HepG2 (cell line): ENCODE data around the gene ARPC1A. TPM values are rescaled to one million over a fixed set of nuclear protein-coding genes. Genes with fewer than 3 reads are reported as not detected.

ENCODE experiments used
- ATF5 ChIP-seq: sonication (generic); formaldehyde crosslinking; IDR thresholded peaks from 2 replicates; pipeline ENCODE4 v1.4.0; 2020; ENCODE audit warnings: mild to moderate bottlenecking, low read depth, missing genetic modification reagents
- CHD4 ChIP-seq: fragments of 200-600 bp; sonication (generic); IDR thresholded peaks from 2 replicates; pipeline ENCODE4 v1.7.0; 2017; ENCODE audit warnings: mild to moderate bottlenecking, low read length, borderline replicate concordance
- FIP1L1 ChIP-seq: fragments of 200-400 bp; formaldehyde crosslinking; IDR thresholded peaks from 2 replicates; pipeline ENCODE4 v1.6.1; 2018; ENCODE audit warnings: low read depth, mild to moderate bottlenecking, low read length, moderate library complexity, borderline replicate concordance; ENCODE audit not compliant: insufficient read depth
- FOXK2 ChIP-seq: fragments of 450-650 bp; IDR thresholded peaks from 2 replicates; pipeline ENCODE4 v1.6.1; 2016
- HCFC1 ChIP-seq: fragments of 150-350 bp; IDR thresholded peaks from 2 replicates; pipeline ENCODE4 v1.6.1; 2014; ENCODE audit warnings: low read depth, low read length
- JUND ChIP-seq: sonication (generic); formaldehyde crosslinking; IDR thresholded peaks from 2 replicates; pipeline ENCODE4 v1.8.0; 2022; ENCODE audit warnings: mild to moderate bottlenecking, missing genetic modification reagents
- MBD4 ChIP-seq: IDR thresholded peaks from 2 replicates; pipeline ENCODE4 v1.6.1; 2012; ENCODE audit warnings: low read length, inconsistent platforms, borderline replicate concordance
- MED1 ChIP-seq: sonication (generic); formaldehyde crosslinking; IDR thresholded peaks from 2 replicates; pipeline ENCODE4 v1.4.0; 2020; ENCODE audit warnings: missing genetic modification reagents
- NR2F6 ChIP-seq, 2 experiments: IDR thresholded peaks; 2 replicates each; pipeline ENCODE4 v1.6.1; 2016; ENCODE audit warnings: antibody characterized with exemption in 1 of 2, mild to moderate bottlenecking in 1 of 2
- THRA ChIP-seq: sonication (generic); formaldehyde crosslinking; IDR thresholded peaks from 2 replicates; pipeline ENCODE4 v1.4.0; 2020; ENCODE audit warnings: missing genetic modification reagents, borderline replicate concordance
- UBTF ChIP-seq: sonication (generic); formaldehyde crosslinking; IDR thresholded peaks from 2 replicates; pipeline ENCODE4 v1.4.0; 2020; ENCODE audit warnings: mild to moderate bottlenecking, missing genetic modification reagents
- ZBTB10 ChIP-seq: sonication (generic); formaldehyde crosslinking; IDR thresholded peaks from 2 replicates; pipeline ENCODE4 v1.4.0; 2020; ENCODE audit warnings: missing genetic modification reagents, borderline replicate concordance
- ZFP82 ChIP-seq: sonication (generic); formaldehyde crosslinking; IDR thresholded peaks from 2 replicates; pipeline ENCODE4 v1.5.1; 2020; ENCODE audit warnings: mild to moderate bottlenecking, missing genetic modification reagents, borderline replicate concordance
- ZNF12 ChIP-seq: sonication (generic); formaldehyde crosslinking; IDR thresholded peaks from 2 replicates; pipeline ENCODE4 v1.5.0; 2020; ENCODE audit warnings: missing genetic modification reagents
- ZNF580 ChIP-seq: IDR thresholded peaks from 2 replicates; pipeline ENCODE4 v1.6.1; 2016; ENCODE audit warnings: low read depth, borderline replicate concordance
- ZNF878 ChIP-seq: sonication (generic); formaldehyde crosslinking; IDR thresholded peaks from 2 replicates; pipeline ENCODE4 v1.8.1; 2023; ENCODE audit warnings: mild to moderate bottlenecking, missing genetic modification reagents, moderate library complexity
- ZNF879 ChIP-seq: sonication (generic); formaldehyde crosslinking; IDR thresholded peaks from 2 replicates; pipeline ENCODE4 v1.8.1; 2023; ENCODE audit warnings: missing genetic modification reagents
- polyA plus RNA-seq, 8 experiments: library from polyadenylated mRNA; depleted of rRNA in 3 of 8; stranded (reverse) in 7 of 8; unstranded in 1 of 8; fragments of >200 nt; fragmentation: Illumina TruSeq in 4 of 8; extraction: Trizol in 4 of 8; gene quantifications; 2 replicates each; pipeline versions ENCODE4 v1.2.1 to v1.2.3, GENCODE V29; 2011 to 2016; ENCODE audit warnings: low read depth in 4 of 8, missing spikeins in 1 of 8, mixed read lengths in 1 of 8; ENCODE audit not compliant: insufficient read depth in 1 of 8
- total RNA-seq, 5 experiments: library from RNA; depleted of rRNA; stranded (reverse); fragments of >200 nt; fragmentation: Illumina TruSeq; extraction: Trizol; gene quantifications; 2 replicates each; pipeline ENCODE4 v1.2.3, GENCODE V29; 2016; ENCODE audit warnings: low read depth in 1 of 5

The ARPC1A gene
- total and polyA plus RNA-seq, 2 of the 13 experiments (the other 11 are each of a cell fraction or from before 2014, with no cell fraction given) = 44.3 to 88.5 TPM

- TF ChIP-seq UBTF = no peak
- no peak for TF ChIP-seq FOXK2
- TF ChIP-seq ATF5 = no peak
- no peak for TF ChIP-seq MBD4
- peak; percentile 58 for TF ChIP-seq NR2F6 (IDR thresholded peaks at IDR 0.05)
- TF ChIP-seq NR2F6 (CRISPR knock-in tag; IDR thresholded peaks at IDR 0.05) = peak; percentile 74
- TF ChIP-seq FIP1L1 = no peak
- peak; percentile 49; the same call in 1 of the 2 replicates for TF ChIP-seq THRA (CRISPR knock-in tag)
- TF ChIP-seq CHD4 = no peak
- TF ChIP-seq ZBTB10 (CRISPR knock-in tag) = no peak
- no peak for TF ChIP-seq JUND
- no peak for TF ChIP-seq ZNF12 (CRISPR knock-in tag)
- no peak for TF ChIP-seq ZNF580
- no peak for TF ChIP-seq ZNF879
- TF ChIP-seq ZFP82 (CRISPR knock-in tag) = no peak
- no peak for TF ChIP-seq ZNF878 (CRISPR knock-in tag)
- peak; percentile 58 for TF ChIP-seq MED1 (CRISPR knock-in tag)
- no peak for TF ChIP-seq HCFC1
Measured at GRCh38 chr7:99380823-99381663, 55.3 kb downstream of the ARPC1A start (continued).
